ENCODE results near the gene IGFALS.

- no peak for TF ChIP-seq CTCF (IDR thresholded peaks at IDR 0.05)
- no peak for TF ChIP-seq POLR2A (IDR thresholded peaks at IDR 0.05)
These were observed 7.1 kb downstream of the IGFALS start for GRCh38 chr16:1786242-1787055.

Data from lower leg skin (tissue), 3 donors.